Measurements from ENCODE around the gene TENM4.

GRCh38 chr11:79055856-79056631 is 384.8 kb downstream of the TENM4 start:
- TF ChIP-seq POLR2AphosphoS5 (IDR thresholded peaks at IDR 0.05; ENCODE audit: low read depth, low read length) (no peak), TAF1 (IDR thresholded peaks at IDR 0.05; ENCODE audit: borderline replicate concordance, insufficient read depth, low read length) (peak; percentile 36; the same call in 1 of the 2 replicates), SIN3A (IDR thresholded peaks at IDR 0.05; ENCODE audit: borderline replicate concordance, insufficient read depth, low read length) (no peak), REST (IDR thresholded peaks at IDR 0.05; ENCODE audit: insufficient read depth in 1 of 2, low read depth in 2 of 2, low read length in 2 of 2) (no peak), FOXP2 (optimal IDR thresholded peaks at IDR 0.05; ENCODE audit: borderline replicate concordance, extremely low read depth, extremely low read length, insufficient read depth) (no peak)
